ENCODE results near the gene ASPSCR1.
"Not testable (repeated sequence)": the region's sequence is repeated elsewhere in the genome, so short reads cannot be mapped to it uniquely, and the experiment has no call there.

ASPSCR1 gene

DNA sequence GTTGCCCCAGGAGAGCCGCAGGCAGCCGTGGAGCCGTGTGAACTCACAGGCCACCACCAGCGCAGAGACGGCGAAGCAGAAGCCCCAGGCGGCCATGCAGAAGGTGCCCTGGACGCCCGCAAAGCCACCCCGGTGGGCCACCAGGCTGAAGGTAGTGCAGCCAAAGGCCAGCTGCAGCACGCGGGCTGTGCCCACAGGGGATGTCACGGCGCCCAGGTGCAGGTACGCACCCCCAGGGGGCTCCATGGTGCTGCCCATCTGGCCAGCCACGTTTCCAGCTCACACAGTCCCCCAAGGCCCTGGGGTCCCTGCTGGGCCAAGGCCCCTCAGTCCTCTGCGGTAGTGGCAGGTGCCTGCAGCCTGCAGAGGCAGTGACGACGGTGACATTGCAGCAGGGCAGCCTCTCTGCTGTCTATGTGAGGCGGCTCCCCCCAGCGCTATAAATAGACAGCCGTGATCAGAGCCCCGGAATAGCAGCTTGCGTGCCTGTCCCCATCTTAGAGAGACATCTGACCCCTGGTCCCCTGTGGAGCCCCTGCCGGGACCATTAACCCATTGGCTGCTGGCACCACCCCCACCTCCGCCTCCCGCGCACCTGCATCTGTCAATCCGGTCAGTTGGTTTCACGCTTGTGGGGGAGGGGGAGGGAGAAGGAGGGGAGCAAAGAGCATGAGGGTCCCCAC, 35.8 kb upstream of the ASPSCR1 start:
- no peak for DNase-seq (ENCODE audit: low spot score)

DNA sequence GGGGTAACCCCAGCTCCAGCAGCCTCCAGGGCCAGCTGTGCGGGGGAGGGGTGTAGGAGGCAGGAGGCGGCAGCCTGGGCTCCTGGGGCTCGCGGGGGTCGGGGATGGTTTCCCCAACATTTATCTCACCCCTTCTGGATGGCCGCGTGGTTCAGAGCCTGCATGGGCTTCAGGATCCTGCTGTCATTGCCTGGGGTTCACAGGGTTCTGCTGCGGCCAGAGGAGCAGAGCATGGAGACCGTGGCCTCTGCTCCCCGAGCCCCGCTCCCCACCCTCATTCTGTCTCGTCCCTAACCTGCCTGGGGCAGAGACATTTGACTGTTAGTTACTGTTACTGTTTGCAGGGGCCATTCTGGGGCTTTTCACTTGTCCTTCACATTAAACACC, 35.3 kb upstream of the ASPSCR1 start:
- DNase-seq (ENCODE audit: low spot score) = no peak

DNA sequence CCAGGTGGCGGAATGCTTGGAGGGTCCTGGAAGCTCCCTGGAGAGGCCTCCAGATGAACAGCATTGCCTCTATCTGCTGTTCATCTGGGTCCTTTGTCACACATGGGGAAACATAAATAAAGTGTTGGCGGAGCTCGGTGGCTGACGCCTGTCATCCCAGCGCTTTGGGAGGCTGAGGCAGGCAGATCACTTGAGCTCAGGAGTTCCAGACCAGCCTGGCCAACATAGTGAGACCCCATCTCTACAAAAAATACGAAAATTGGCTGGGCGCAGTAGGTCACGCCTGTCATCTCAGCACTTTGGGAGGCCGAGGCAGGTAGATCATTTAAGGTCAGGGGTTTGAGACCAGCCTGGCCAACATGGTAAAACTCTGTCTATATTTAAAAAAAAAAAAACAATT, 32.6 kb upstream of the ASPSCR1 start:
- DNase-seq (ENCODE audit: low spot score) = no peak

DNA sequence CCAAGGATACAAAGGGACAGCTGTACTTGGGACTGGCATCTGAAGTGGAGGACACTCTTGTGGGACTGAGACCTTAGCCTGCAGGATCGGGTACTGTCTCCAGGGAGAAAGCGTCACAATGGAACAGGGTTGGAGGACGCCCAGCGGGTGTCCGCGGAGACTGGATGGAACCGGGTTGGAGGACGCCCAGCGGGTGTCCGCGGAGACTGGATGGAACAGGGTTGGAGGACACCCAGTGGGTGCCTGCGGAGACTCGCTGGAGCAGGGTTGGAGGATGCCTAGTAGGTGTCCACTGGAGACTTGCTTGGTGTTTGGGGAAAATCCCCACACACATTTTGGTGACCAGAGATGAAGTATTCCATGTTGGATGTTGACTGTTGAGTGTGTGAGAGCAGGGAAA, 30.2 kb upstream of the ASPSCR1 start, which contains the start of gene MYADML2:
Gene MYADML2 (minus strand): TSS at position 45 of the 400 bp plus-strand sequence. CDS start 5,492 bp downstream, outside the sequence.
- no peak for DNase-seq (ENCODE audit: low spot score)

DNA sequence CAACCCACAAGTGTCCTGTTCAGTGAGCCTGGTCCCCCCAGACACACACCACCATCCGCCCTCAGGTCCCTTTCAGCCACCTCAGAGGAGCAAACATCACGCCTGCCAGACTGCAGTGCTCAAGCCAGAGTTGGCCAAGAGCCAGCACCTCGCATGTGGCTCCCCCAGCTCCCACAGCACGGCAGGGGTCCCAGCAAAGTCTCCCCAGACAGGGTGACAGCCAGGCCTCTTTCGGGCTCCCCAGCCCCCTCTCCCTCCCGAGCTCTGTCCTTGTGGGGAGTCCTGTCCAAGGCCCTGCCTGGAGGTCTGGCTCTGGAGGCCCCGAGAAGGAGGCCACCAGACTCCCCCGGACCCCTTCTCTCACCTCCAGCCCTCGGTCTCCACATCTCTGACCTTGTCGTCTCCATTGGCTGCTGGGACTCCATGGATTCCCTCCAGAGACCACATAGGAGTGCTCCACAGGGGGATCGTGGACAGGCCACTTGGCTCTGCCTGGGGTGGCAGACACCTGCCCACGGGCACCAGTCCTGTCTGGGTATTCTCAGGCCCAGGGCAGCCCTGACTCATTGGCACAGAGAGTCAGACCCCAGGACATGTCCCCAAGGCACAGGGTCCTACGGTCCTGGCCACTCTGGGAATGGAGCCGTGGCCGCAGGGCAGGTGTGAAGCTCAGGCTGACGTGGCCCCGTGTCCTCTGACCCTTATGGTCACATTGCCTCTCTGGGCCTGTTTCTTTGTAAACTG, 28.6 kb upstream of the ASPSCR1 start:
- DNase-seq (ENCODE audit: low spot score) = no peak

DNA sequence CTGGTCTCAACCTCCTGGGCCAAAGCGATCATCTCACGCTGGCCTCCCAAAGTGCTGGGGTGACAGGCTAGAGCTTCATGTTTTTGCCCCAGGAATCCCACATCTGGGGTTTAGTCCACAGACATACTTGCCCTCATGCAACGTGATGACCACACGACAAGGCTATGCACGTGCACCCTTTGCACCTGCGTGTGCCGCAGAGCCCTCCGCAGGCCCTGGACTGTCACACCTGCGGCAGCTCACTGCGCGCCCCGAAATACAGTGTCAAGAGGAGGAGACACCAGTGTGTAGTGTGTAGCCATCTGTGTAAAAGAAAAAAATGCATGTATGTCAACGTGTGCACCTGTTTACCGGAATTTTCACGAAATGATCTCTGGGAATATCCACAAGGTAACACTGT, 26.9 kb upstream of the ASPSCR1 start:
- DNase-seq (ENCODE audit: low spot score) = no peak

DNA sequence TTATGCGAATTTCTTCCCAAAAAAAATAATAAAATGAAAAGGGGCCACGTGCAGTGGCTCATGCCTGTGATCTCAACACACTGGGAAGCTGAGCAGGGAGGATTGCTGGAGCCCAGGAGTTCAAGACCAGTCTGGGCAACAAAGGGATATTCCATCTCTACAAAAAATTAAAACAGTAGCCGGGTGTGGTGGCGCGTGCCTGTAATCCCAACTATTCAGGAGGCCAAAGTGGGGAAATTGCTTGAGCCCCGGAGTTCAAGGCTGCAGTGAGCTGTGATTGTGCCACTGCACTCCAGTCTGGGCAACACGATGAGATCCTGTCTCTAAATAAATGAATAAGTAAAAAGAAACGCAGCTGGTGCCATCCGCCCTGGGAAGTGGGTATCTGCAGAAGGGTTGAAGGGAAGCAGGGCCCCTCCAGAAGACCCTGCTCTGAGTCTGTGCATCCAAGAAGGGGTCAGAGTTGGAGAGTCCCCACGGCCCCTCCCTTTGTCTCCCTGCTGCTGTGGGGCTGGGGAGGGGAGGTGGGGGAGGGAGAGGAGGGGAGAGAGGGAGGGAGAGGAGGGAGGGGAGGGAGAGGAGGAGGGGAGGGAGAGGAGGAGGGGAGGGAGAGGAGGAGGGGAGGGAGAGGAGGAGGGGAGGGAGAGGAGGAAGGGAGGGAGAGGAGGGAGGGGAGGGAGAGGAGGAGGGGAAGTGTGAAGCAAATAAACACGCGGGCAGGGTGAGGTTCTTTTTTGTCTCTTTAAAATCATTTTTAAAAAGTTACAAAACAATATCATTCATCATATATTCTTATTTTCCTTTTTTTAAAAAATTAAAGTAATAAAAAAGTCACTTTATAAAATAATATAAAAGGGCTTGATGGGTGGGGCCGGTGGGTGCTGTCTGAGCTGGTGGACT, 25.4 kb upstream of the ASPSCR1 start:
- DNase-seq (ENCODE audit: low spot score) = no peak

DNA sequence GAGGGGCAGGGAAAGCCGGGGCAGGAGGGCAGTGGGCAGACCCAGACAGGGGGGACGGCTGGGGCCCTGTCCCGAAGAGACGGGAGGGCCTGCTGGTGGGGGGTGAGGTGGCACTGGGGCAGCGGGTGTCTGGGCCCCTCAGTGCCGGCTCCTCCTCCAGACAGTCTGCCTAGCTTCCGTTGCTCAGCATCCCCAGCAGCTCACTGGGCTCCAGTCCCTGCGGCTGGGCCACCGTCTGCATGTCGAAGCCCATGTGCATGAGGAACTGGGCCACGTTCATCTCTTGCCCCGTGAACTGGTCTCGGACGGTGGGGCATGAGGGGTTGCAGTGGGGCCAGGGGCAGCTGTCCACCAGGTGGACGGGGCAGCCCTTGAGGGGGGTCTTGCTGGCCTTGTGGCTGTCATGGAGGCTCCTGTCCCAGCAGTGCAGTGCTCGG, 24.6 kb upstream of the ASPSCR1 start:
- DNase-seq (ENCODE audit: low spot score) = no peak

DNA sequence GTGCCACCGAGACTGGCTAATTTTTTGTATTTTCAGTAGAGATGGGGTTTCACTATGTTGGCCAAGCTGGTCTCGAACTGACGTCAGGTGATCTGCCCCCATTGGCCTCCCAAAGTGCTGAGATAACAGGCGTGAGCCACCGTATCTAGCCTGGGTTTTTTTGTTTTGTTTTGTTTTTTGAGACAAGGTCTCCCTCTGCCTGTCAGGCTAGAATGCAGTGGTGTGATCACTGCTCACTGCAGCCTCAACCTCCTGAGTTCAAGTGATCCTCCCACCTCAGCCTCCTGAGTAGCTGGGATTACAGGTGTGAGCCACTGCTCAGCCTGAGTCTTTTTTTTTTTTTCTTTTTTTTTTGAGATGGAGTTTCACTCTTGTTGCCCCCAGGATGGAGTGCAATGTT, 24.0 kb upstream of the ASPSCR1 start:
- not testable (repeated sequence) for DNase-seq (ENCODE audit: low spot score)

DNA sequence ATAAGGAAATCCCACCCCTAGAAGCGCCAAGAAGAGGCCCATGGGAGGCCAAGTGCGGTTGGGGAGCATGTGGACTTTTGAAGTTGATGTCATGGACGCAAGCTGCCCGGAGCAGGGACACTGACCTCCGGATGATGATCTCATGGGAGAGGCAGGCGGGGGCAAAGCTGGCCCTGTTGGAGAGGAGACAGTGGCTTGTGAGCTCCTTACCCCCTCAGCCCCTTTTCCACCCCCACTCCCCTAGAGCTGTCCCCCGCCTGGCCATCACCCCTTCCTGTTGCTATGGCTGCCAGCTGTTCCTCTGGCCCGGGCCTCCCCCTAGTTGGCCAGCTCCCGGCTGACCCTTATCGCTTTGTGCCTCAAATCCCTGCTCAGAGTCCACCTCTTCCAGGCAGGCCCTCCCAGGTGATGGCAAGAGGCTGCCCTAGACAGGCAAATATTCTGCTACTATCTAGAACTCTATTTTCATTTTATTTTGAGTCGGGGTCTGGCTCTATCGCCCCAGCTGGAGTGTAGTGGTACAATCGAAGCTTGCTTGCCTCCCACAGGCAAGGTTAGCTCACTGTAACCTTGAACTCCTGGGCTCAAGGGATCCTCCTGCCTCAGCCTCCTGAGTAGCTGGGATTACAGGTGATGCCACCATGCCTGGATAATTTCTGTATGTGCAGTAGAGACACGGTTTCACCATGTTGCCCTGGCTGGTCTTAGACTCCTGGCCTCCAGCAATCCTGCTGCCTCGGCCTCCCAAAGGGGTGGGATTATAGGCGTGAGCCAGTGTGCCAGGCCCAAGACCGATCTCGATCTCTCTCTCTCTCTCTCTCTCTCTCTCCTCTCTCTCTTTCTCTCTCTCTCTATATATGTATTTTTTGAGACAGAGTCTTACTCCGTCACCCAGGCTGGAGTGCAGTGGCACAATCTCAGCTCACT, 23.0 kb upstream of the ASPSCR1 start:
- DNase-seq (ENCODE audit: low spot score) = no peak

DNA sequence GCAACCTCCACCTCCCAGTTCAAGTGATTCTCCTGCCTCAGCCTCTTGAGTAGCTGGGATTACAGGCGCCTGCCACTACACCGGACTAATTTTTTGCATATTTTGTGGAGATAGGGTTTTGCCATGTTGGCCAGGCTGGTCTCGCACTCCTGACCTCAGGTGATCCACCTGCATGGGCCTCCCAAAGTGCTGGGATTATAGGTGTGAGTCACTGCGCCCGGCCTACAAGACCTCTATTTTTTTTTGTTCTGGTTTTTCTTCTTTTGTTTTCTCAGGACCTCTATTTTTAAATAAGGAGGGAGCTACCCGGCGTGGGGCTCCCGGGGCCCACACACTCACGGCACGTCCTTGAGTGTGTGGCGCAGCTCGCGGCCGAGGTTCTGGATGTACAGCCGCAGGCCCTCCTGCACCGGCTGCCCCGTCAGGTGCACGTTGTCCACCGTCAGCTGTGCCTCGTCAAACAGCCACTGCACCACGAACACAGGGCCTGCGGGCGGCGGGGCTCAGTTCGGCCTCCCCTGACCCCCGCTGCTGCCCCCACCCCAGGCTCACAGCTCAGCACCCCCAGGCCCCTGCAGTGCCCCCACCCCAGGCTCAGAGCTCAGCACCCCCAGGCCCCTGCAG, 22.3 kb upstream of the ASPSCR1 start:
- no peak for DNase-seq (ENCODE audit: low spot score)

DNA sequence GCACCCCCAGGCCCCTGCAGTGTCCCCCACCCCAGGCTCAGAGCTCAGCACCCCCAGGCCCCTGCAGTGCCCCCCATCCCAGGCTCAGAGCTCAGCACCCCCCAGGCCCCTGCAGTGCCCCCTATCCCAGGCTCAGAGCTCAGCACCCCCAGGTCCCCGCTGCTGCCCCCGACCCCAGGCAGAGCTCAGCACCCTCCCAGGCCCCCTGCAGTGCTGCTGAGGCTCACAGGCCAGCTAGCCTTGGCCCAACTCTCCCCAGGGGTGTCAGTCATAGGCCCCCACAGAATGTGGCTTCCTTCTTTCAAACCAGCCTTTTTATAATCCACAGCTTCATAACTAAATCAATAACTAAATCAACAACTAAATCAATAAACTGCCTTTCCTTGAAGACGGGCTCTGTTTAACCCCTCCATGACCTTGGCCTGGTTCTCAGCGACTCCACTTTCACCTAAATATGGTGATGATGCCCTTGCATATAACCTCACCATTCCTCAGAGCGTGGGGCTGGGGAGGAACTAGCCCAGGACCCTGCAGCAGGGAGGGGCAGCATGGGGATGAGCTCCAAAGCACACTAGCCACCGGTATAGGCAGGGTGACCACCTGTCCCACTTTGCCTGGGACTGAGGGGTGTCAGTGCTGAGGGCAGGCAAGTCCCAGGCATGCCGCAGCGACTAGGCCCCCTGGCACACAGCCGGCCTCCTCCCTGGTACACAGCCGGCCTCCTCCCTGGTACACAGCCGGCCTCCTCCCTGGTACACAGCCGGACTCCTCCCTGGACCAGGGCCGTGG, 21.5 kb upstream of the ASPSCR1 start:
- DNase-seq (ENCODE audit: low spot score) = no peak

DNA sequence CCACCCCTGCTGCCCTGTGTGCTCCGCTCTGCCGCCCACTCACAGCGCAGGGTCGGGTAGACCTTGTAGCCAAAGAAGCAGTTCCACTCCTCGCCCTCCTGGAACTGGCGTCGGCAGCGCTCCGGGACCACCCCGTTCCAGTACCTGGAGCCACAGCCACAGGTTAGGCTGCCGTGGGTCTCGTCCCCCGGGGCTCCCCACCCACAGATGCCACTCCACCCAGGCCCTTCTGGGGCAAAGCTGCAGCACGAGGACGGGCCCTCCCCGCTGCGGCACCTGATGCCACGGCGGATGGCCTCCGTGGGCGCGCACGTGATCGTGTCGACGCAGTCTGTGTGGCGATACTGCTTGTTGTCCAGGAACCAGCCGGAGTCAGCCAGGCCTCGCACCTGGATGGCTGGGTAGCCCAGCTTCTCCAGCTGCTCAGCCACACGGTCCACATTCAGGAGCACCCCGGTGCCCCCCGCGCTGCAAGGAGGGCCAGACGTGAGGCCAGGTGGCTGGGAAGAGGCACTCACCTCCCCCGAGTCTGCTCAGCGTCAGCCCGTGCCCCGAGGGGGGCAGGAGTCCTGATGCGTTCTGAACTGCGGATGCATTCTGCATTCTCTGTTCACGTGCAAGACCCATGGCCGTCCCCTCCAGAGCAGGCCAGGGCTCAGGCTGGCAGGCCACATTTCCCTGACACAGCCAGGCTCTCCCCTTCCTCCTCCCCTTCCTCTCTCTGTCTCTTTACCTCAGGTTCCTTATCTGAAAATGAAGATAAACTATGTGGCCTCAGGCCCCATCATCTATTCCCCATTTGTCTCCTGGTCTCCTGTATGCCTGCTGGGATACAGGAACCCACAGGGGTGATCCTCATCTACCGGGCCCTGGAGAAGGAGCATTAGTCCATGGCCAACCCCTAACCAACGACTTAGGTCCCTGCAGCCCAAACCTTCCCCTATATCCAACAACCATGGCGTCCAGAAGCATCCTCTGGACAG, 20.5 kb upstream of the ASPSCR1 start:
- DNase-seq (ENCODE audit: low spot score) = no peak

DNA sequence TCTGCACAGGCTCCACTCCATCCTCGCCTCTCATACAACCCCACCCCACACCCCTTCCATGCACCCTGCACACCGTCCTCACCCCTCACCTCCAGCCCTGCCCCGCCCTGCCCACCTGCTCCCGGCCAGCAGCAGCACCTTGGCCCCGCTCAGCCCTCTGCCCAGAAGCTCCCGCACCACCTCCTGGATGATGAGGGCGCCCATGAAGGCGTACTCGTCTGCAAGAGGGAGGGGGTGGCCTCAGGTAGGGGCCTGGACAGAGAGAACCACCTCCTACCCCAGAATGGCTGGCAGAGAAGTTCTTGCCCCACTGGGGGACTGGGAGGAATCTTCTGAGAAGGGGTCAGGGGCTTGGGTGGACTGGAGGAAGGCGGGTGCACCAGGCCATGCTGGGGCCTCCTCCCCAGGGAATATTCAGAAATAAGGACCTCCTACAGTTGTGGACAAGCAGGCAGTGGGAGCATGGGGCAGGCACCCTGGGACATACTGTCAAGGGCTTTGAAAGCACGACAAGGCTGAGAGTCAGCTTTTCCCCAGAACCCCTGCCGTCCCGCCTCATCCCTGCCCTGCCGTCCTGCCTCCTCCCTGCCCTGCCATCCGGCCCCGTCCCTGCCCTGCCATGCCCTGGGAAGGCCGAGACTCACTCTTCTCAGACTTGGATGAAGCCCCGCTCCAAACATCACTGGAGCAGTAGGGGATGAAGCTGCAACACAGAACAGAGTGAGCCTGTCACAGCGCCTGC, 19.6 kb upstream of the ASPSCR1 start:
- DNase-seq (ENCODE audit: low spot score) = no peak

DNA sequence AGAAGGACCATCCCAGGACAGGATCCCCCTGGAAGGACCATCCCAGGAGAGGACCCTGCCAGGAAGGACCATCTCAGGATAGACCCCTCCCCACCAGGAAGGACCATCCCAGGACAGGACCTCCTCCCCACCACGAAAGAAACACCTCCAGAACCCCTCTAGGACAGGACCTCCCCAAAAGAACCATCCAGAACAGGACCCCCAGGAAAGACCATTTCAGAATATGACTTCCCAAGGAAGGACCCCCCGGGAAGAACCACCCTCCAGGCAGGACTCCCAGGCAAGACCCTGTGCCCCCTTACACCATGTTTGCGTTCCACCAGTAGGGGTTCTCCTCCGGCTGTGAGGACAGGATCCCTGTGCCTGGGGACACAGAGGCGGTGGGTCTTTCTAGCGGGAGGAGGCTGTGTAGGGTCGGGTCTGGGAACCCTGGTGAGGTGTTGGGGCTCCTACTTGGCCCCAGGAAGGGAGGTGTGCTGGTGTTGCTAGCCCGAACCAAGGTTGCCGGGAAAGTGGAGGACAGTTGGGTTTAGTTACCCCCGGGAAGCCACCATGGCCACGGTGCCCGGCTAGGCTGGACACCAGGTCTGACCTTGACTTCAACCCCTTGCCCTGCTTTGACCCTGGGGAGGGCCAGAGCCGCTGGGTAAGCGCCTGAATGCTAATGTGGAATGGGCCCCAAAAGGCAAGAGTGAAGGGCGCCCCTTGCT, 18.6 kb upstream of the ASPSCR1 start:
- no peak for DNase-seq (ENCODE audit: low spot score)

DNA sequence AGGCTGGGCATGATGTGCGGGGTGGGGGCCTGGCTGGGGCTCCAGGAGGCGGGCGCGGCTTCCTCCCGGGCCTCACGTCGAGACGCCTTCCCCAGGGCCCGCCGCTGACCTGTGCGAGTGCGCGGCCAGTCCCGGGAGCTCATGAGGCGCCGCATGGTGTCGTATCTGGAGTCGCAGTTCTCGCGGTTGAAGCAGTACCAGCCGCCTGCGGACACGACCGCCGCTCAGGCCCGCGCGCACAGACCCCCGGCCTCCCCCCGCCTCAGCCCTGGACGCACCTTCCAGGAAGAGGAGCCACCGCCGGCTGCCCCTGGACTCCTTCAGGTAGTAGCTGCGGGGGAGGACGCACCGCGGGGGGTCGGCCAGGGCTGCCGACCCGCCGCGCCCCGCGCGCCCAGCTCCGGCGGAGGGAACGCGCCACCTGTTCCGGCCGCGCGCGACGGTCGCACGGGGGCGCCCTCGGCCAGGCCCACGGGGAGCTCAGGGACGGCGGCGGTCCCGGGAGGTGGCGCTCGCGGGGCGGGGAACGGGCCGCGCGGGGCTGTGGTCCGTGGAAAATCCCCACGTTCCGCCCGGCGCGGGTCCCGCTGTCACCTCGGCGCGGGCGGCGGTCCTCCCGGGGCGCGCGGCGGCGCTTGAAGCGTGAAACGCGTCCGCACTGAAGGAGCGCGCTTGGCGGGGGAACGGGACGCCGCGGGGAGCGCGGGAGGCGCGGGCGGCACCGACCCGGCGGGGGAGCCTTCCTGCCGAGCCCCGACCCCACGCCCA, 17.9 kb upstream of the ASPSCR1 start:
- peak; percentile 13 for DNase-seq (ENCODE audit: low spot score)

Data from COLO829 (cell line).